NCI-H2227 (cell line): Measurements from ENCODE around the gene CDH23.

Experiments
- DNase-seq: peaks from one replicate; lab custom pipeline; 2025; ENCODE audit not compliant: unreplicated experiment; lab: John Stamatoyannopoulos, UW

CDH23 gene

GRCh38 chr10:71695502-71696476 is 299.1 kb downstream of the CDH23 start:
- DNase-seq, result no peak

- DNase-seq, result peak; percentile 44
Measured at GRCh38 chr10:71696628-71697326, 300.1 kb downstream of the CDH23 start.

- no peak for DNase-seq
Measured at GRCh38 chr10:71697938-71698709, 301.4 kb downstream of the CDH23 start.

- no peak for DNase-seq
Measured at GRCh38 chr10:71698737-71699136, 302.0 kb downstream of the CDH23 start.

GRCh38 chr10:71700731-71701368 is 304.1 kb downstream of the CDH23 start:
- no peak for DNase-seq

- no peak for DNase-seq
Measured at GRCh38 chr10:71701496-71702132, 304.9 kb downstream of the CDH23 start.

GRCh38 chr10:71703577-71703976 is 306.9 kb downstream of the CDH23 start:
- DNase-seq, result no peak

GRCh38 chr10:71704816-71705215 is 308.1 kb downstream of the CDH23 start:
- no peak for DNase-seq

GRCh38 chr10:71705582-71705981 is 308.9 kb downstream of the CDH23 start:
- no peak for DNase-seq

GRCh38 chr10:71706216-71707121 is 309.7 kb downstream of the CDH23 start:
- DNase-seq, result no peak

- DNase-seq, result no peak
Measured at GRCh38 chr10:71707240-71707789, 310.6 kb downstream of the CDH23 start.

GRCh38 chr10:71708301-71708703 is 311.6 kb downstream of the CDH23 start:
- DNase-seq, result peak; percentile 72

- DNase-seq, result no peak
Measured at GRCh38 chr10:71708897-71709882, 312.5 kb downstream of the CDH23 start.

- no peak for DNase-seq
Measured at GRCh38 chr10:71710519-71710918, 313.8 kb downstream of the CDH23 start.

- no peak for DNase-seq
Measured at GRCh38 chr10:71711052-71711623, 314.4 kb downstream of the CDH23 start.

GRCh38 chr10:71712170-71712569 is 315.4 kb downstream of the CDH23 start:
- no peak for DNase-seq

- no peak for DNase-seq
Measured at GRCh38 chr10:71712572-71713134, 315.9 kb downstream of the CDH23 start.
